Vagina (tissue), 2 donors: ENCODE results near the gene CCDC12.

Experiments
- CTCF ChIP-seq, 3 experiments: fragments of 450-650 bp in 2 of 3; fragments of 200-600 bp in 1 of 3; sonication (generic) in 1 of 3; IDR thresholded peaks; one replicate each; pipeline ENCODE4 v1.5.1; 2017 to 2019; ENCODE audit warnings: antibody characterized with exemption in 3 of 3, mild to moderate bottlenecking in 2 of 3, moderate library complexity in 2 of 3
- POLR2A ChIP-seq, 2 donors: fragments of 450-650 bp; IDR thresholded peaks; one replicate each; pipeline ENCODE4 v1.6.1; 2017; ENCODE audit warnings: antibody characterized with exemption in 2 of 2, mild to moderate bottlenecking in 2 of 2, moderate library complexity in 2 of 2
- POLR2AphosphoS5 ChIP-seq, 2 donors: sonication (generic); formaldehyde crosslinking; IDR thresholded peaks; one replicate each; pipeline ENCODE4 v1.9.0; 2017; ENCODE audit warnings: antibody characterized with exemption in 2 of 2, mild to moderate bottlenecking in 2 of 2, low read depth in 1 of 2; ENCODE audit not compliant: insufficient read depth in 1 of 2

GRCh38 chr3:46966811-46967210 lies 9.7 kb downstream of the CCDC12 start:
- no peak for TF ChIP-seq CTCF (IDR thresholded peaks at IDR 0.05)
- no peak for TF ChIP-seq POLR2A (IDR thresholded peaks at IDR 0.05)
- TF ChIP-seq POLR2AphosphoS5 (IDR thresholded peaks at IDR 0.05; ENCODE audit: insufficient read depth in 1 of 2, low read depth in 1 of 2): no peak
